ENCODE data around the gene FTSJ1.
A peak's percentile ranks its signal among the peaks of the same experiment; 100 is the strongest.

FTSJ1 gene

GRCh38 chrX:48470833-48471118, 5.2 kb upstream of the FTSJ1 start:
- no peak for DNase-seq (ENCODE audit: low spot score)

- DNase-seq (ENCODE audit: low spot score): no peak
Observed at GRCh38 chrX:48471504-48471903, 4.5 kb upstream of the FTSJ1 start.

GRCh38 chrX:48472225-48472624, 3.8 kb upstream of the FTSJ1 start:
- no peak for DNase-seq (ENCODE audit: low spot score)

GRCh38 chrX:48472851-48473703, 2.9 kb upstream of the FTSJ1 start:
- no peak for DNase-seq (ENCODE audit: low spot score)

GRCh38 chrX:48473704-48473990, 2.4 kb upstream of the FTSJ1 start:
- no peak for DNase-seq (ENCODE audit: low spot score)

GRCh38 chrX:48474127-48474526, 1.9 kb upstream of the FTSJ1 start:
- no peak for DNase-seq (ENCODE audit: low spot score)

GRCh38 chrX:48474581-48474980, 1.4 kb upstream of the FTSJ1 start:
- no peak for DNase-seq (ENCODE audit: low spot score)

GRCh38 chrX:48475296-48475695, 703 bp upstream of the FTSJ1 start:
- DNase-seq (ENCODE audit: low spot score): no peak

GRCh38 chrX:48476919-48477318, 920 bp downstream of the FTSJ1 start:
- no peak for DNase-seq (ENCODE audit: low spot score)

- DNase-seq (ENCODE audit: low spot score): no peak
Observed at GRCh38 chrX:48477960-48478755, 2.2 kb downstream of the FTSJ1 start.

GRCh38 chrX:48478806-48479205, 2.8 kb downstream of the FTSJ1 start:
- no peak for DNase-seq (ENCODE audit: low spot score)

- no peak for DNase-seq (ENCODE audit: low spot score)
Observed at GRCh38 chrX:48480142-48480541, 4.1 kb downstream of the FTSJ1 start.

GRCh38 chrX:48480583-48480982, 4.6 kb downstream of the FTSJ1 start:
- DNase-seq (ENCODE audit: low spot score): no peak

GRCh38 chrX:48482526-48482925, 6.5 kb downstream of the FTSJ1 start:
- DNase-seq (ENCODE audit: low spot score): no peak

- peak; percentile 74 for DNase-seq (ENCODE audit: low spot score)
Observed at GRCh38 chrX:48487362-48487798, 11.4 kb downstream of the FTSJ1 start.

GRCh38 chrX:48488034-48488433, 12.0 kb downstream of the FTSJ1 start:
- no peak for DNase-seq (ENCODE audit: low spot score)

- DNase-seq (ENCODE audit: low spot score): no peak
Observed at GRCh38 chrX:48489296-48489695, 13.3 kb downstream of the FTSJ1 start.

- no peak for DNase-seq (ENCODE audit: low spot score)
Observed at GRCh38 chrX:48489892-48490291, 13.9 kb downstream of the FTSJ1 start.

- DNase-seq (ENCODE audit: low spot score): no peak
Observed at GRCh38 chrX:48490661-48491060, 14.7 kb downstream of the FTSJ1 start.

GRCh38 chrX:48491809-48492208, 15.8 kb downstream of the FTSJ1 start:
- no peak for DNase-seq (ENCODE audit: low spot score)

GRCh38 chrX:48492293-48492910, 16.4 kb downstream of the FTSJ1 start:
- DNase-seq (ENCODE audit: low spot score): peak; percentile 30

- no peak for DNase-seq (ENCODE audit: low spot score)
Observed at GRCh38 chrX:48493890-48494364, 17.9 kb downstream of the FTSJ1 start.

- DNase-seq (ENCODE audit: low spot score): no peak
Observed at GRCh38 chrX:48496660-48497059, 20.7 kb downstream of the FTSJ1 start.

Measured in AG08395 (cell line).